ENCODE results near the gene MYH9.

- TF ChIP-seq, protein P1, sequence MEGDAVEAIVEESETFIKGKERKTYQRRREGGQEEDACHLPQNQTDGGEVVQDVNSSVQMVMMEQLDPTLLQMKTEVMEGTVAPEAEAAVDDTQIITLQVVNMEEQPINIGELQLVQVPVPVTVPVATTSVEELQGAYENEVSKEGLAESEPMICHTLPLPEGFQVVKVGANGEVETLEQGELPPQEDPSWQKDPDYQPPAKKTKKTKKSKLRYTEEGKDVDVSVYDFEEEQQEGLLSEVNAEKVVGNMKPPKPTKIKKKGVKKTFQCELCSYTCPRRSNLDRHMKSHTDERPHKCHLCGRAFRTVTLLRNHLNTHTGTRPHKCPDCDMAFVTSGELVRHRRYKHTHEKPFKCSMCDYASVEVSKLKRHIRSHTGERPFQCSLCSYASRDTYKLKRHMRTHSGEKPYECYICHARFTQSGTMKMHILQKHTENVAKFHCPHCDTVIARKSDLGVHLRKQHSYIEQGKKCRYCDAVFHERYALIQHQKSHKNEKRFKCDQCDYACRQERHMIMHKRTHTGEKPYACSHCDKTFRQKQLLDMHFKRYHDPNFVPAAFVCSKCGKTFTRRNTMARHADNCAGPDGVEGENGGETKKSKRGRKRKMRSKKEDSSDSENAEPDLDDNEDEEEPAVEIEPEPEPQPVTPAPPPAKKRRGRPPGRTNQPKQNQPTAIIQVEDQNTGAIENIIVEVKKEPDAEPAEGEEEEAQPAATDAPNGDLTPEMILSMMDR (IDR thresholded peaks at IDR 0.05), result no peak
- TF ChIP-seq POLR2A (IDR thresholded peaks at IDR 0.05), result no peak
Measured at GRCh38 chr22:36287881-36288515, 99.8 kb downstream of the MYH9 start.
